ENCODE measurements around the gene FZD1.

Gene FZD1

DNA sequence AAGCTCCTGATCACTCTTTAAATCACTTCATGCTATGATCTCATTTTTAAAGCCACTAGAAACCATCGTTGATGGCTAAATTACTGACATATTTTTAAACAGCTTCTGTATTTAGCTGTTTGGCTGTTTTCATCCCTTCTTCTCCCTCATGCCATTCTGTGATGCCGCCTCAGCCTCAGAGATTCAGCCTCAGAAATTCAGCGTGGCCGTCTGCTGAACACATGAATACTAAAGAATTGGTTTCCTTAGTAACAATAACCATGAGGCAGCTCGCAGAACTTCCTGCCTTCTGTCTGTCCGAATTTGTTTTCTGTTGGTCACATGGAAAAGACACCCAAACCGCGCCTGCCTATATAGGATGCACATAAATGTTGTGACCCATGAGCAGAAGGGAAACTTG lies 31.0 kb upstream of the FZD1 start:
- H3K4me1 ChIP-seq, result no peaks in the 10 kb centered on the region
- no peak for DNase-seq
- no peaks in the 10 kb centered on the region for H3K27me3 ChIP-seq
- no peaks in the 10 kb centered on the region for H3K9me3 ChIP-seq
- H3K36me3 ChIP-seq, result no peaks in the 10 kb centered on the region
- TF ChIP-seq CTCF (IDR thresholded peaks at IDR 0.05; ENCODE audit: low read depth, low read length), result no peak
- no peak overlapping the region for H3K4me3 ChIP-seq (ENCODE audit: low read depth, low read length)

DNA sequence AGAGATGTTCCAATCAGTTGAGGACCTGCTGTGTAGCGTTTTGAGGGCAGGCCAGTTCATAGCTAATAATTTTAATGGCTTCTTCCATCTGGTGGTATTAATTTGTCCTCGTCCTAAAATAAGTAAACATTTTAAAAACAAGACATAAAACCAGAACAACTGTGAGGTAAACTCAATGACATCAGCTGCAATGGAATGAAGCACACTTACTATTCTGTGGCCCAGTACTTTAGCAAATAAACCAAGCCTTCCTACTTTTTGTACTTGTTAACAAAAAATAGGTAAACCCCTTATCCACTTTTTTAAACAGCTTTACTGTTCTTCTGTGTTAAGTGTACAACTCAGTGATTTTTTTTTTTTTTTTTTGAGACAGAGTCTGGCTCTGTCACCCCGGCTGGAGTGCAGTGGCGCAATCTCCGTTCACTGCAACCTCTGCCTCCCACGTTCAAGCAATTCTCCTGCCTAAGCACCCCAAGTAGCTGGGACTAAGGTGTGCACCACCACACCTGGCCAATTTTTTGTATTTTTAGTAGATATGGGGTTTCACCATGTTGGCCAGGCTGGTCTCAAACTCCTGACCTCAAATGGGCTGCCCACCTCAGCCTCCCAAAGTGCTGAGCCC lies 28.9 kb upstream of the FZD1 start:
- no peaks in the 10 kb centered on the region for H3K4me1 ChIP-seq
- no peak for TF ChIP-seq CTCF (IDR thresholded peaks at IDR 0.05; ENCODE audit: low read depth, low read length)
- H3K36me3 ChIP-seq, result no peaks in the 10 kb centered on the region
- no peak overlapping the region for H3K4me3 ChIP-seq (ENCODE audit: low read depth, low read length)
- H3K9me3 ChIP-seq, result no peaks in the 10 kb centered on the region
- no peaks in the 10 kb centered on the region for H3K27me3 ChIP-seq
- no peak for DNase-seq

GRCh38 chr7:91239171-91239604 lies 25.0 kb upstream of the FZD1 start:
- DNase-seq, result no peak
- Histone ChIP-seq H3K9me3 (no peaks in the 10 kb centered on the region), H3K4me1 (no peaks in the 10 kb centered on the region), H3K4me3 (ENCODE audit: low read depth, low read length) (no peak overlapping the region), H3K36me3 (no peaks in the 10 kb centered on the region), H3K27me3 (no peaks in the 10 kb centered on the region)
- TF ChIP-seq CTCF (IDR thresholded peaks at IDR 0.05; ENCODE audit: low read depth, low read length), result no peak

DNA sequence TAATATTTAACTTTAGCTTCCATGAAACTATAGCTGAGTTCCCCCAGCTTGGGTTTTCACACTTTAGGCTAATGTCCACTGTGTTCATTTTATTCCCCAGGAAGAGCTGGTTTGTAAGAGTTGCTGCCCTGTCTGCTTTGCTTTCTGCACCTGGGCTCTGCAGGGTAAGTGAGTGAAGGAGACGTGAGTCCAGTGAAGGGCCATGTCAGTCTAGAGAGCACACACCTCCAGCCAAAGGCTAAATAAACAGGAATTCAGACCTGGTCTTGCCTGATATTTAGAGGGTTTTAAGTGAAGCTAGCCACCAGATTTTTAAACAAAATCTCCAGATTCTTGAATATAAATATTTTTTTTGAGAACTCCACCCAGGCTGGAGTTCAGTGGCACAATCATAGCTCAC lies 24.5 kb upstream of the FZD1 start:
- Histone ChIP-seq H3K27me3 (no peaks in the 10 kb centered on the region), H3K36me3 (no peaks in the 10 kb centered on the region), H3K9me3 (no peaks in the 10 kb centered on the region), H3K4me1 (no peaks in the 10 kb centered on the region), H3K4me3 (ENCODE audit: low read depth, low read length) (no peak overlapping the region)
- no peak for TF ChIP-seq CTCF (IDR thresholded peaks at IDR 0.05; ENCODE audit: low read depth, low read length)
- no peak for DNase-seq

- no peak for TF ChIP-seq CTCF (IDR thresholded peaks at IDR 0.05; ENCODE audit: low read depth, low read length)
- Histone ChIP-seq H3K27me3 (no peaks in the 10 kb centered on the region), H3K9me3 (no peaks in the 10 kb centered on the region), H3K4me3 (ENCODE audit: low read depth, low read length) (no peak overlapping the region), H3K4me1 (no peaks in the 10 kb centered on the region), H3K36me3 (no peaks in the 10 kb centered on the region)
- DNase-seq, result no peak
Measured at GRCh38 chr7:91240376-91240941, 23.8 kb upstream of the FZD1 start.

DNA sequence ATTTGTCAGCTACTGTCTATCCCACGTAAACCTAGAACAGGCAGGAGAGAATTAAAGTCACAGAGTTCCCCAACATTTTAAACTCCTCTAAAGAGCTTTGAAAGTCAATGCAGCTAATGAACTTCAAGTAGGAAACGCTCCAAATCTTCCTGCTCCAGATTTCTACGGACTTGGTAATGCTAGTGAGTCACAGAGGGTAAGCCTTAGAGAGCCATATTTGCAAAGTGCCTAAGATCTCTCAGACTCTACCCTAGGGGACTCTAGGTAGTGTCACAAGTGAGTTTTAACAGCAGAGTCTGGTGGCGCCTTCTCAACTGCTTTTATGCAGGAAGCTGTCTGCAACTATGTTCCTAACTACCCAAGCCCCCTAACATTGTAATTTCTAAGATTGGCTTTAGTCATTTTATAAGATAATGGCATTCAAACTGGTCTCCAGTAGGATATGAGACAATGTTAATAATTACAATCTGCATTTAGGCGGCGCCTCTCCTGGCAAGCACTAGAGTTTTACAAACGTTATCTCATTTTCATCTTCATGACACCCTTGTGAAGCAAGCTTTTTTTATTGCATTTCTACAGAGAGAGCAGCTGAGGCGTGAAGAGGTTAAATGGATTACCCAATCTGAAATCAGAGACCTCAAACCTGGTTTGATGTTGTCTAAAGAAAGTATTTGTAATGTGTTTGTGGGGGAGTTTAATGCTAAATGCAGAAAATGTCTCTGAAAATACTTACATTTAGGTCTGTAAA lies 22.0 kb upstream of the FZD1 start:
- TF ChIP-seq CTCF (IDR thresholded peaks at IDR 0.05; ENCODE audit: low read depth, low read length), result no peak
- Histone ChIP-seq H3K4me3 (ENCODE audit: low read depth, low read length) (no peak overlapping the region), H3K4me1 (no peaks in the 10 kb centered on the region), H3K27me3 (no peaks in the 10 kb centered on the region), H3K36me3 (no peaks in the 10 kb centered on the region), H3K9me3 (no peaks in the 10 kb centered on the region)
- no peak for DNase-seq
